ENCODE measurements around the gene SNAPC5. TPM values are rescaled to one million over a fixed set of nuclear protein-coding genes. Genes with fewer than 3 reads are reported as not detected.

Gene SNAPC5
- total RNA-seq, 1 experiment from 2014 or later, result 38.2 TPM

GRCh38 chr15:66452971-66453580 is 44.5 kb downstream of the SNAPC5 start:
- H3F3A ChIP-seq (ENCODE audit: low read length, unreplicated experiment), result no peaks in the 10 kb centered on the region

GRCh38 chr15:66452420-66452819 is 45.1 kb downstream of the SNAPC5 start:
- H3K4me2 ChIP-seq (ENCODE audit: low read length), result no peak overlapping the region
- no peak overlapping the region for H2AFZ ChIP-seq (ENCODE audit: low read length)
- no peaks in the 10 kb centered on the region for H3K27me3 ChIP-seq (ENCODE audit: low read length)
- TF ChIP-seq CTCF (conservative IDR thresholded peaks at IDR 0.05; ENCODE audit: low read depth, low read length) (no peak), EZH2 (IDR thresholded peaks at IDR 0.05; ENCODE audit: low read length, unreplicated experiment) (no peak), EZH2phosphoT487 (IDR thresholded peaks at IDR 0.05; ENCODE audit: borderline replicate concordance, low read length) (no peak)
- peaks cover 15% of the 10 kb centered on the region for H3K4me1 ChIP-seq (ENCODE audit: insufficient read depth, low read length)
- H3K79me2 ChIP-seq (ENCODE audit: low read length), result no peaks in the 10 kb centered on the region
- H4K20me1 ChIP-seq (ENCODE audit: low read length), result no peaks in the 10 kb centered on the region
- no peaks in the 10 kb centered on the region for H3K9me2 ChIP-seq (replicated peaks; ENCODE audit: low read length)
- ATAC-seq, result no peak
- POLR2A ChIA-PET (ENCODE audit: unreplicated experiment), result no interaction called here
- DNase-seq, result no peak
- 0 out of 2 replicates have a peak, but pooled peaks cover 3% of the 10 kb centered on the region for H3K36me3 ChIP-seq (ENCODE audit: low read depth, low read length)
- H3K9me3 ChIP-seq (ENCODE audit: low read length), result no peaks in the 10 kb centered on the region
- H3K27ac ChIP-seq (ENCODE audit: low read length), result no peak overlapping the region
- H3K4me3 ChIP-seq (ENCODE audit: low read length), result no peak overlapping the region
- no TSS peak for BruUV-seq (replicated peaks)
- no peaks in the 10 kb centered on the region for H3F3A ChIP-seq (ENCODE audit: low read length, unreplicated experiment)
- H3K9ac ChIP-seq (ENCODE audit: low read length), result no peak overlapping the region
- CTCF ChIA-PET, result no interaction called here
- intact Hi-C loops (cut with micrococcal nuclease), result no loop called here

More at GRCh38 chr15:66452971-66453580, 44.5 kb downstream of the SNAPC5 start:
- H3K79me2 ChIP-seq (ENCODE audit: low read length), result no peaks in the 10 kb centered on the region
- TF ChIP-seq EZH2 (IDR thresholded peaks at IDR 0.05; ENCODE audit: low read length, unreplicated experiment), result no peak
- no peak for TF ChIP-seq EZH2phosphoT487 (IDR thresholded peaks at IDR 0.05; ENCODE audit: borderline replicate concordance, low read length)
- TF ChIP-seq CTCF (conservative IDR thresholded peaks at IDR 0.05; ENCODE audit: low read depth, low read length), result no peak
- ChIA-PET CTCF (no interaction called here), POLR2A (ENCODE audit: unreplicated experiment) (interaction anchor here (0.6 kb wide), 1 partner anchor 862 kb away, joined by 12 read pairs; no protein-coding TSS in a partner anchor)
- H3K36me3 ChIP-seq (ENCODE audit: low read depth, low read length), result 0 out of 2 replicates have a peak, but pooled peaks cover 3% of the 10 kb centered on the region
- no peak for DNase-seq
- H3K4me3 ChIP-seq (ENCODE audit: low read length), result no peak overlapping the region
- H3K9ac ChIP-seq (ENCODE audit: low read length), result no peak overlapping the region
- ATAC-seq, result no peak
- peaks cover 15% of the 10 kb centered on the region for H3K4me1 ChIP-seq (ENCODE audit: insufficient read depth, low read length)
- no peaks in the 10 kb centered on the region for H4K20me1 ChIP-seq (ENCODE audit: low read length)
- no peak overlapping the region for H3K27ac ChIP-seq (ENCODE audit: low read length)
- no peak overlapping the region for H3K4me2 ChIP-seq (ENCODE audit: low read length)
- H3K27me3 ChIP-seq (ENCODE audit: low read length), result no peaks in the 10 kb centered on the region
- intact Hi-C loops (cut with micrococcal nuclease), result no loop called here
- no peaks in the 10 kb centered on the region for H3K9me3 ChIP-seq (ENCODE audit: low read length)
- no peaks in the 10 kb centered on the region for H3K9me2 ChIP-seq (replicated peaks; ENCODE audit: low read length)
- BruUV-seq (replicated peaks), result no TSS peak
- no peak overlapping the region for H2AFZ ChIP-seq (ENCODE audit: low read length)

Small RNA genes within 50 kb of the gene (microRNA-seq; reads per million reads assigned to microRNA genes)
- not detected for gene MIR4512 (ENCODE audit: unreplicated experiment)

Other genes with a start within 250 kb of the SNAPC5 start
- not detected in 2 replicates for gene MEGF11, start 244.0 kb downstream of the SNAPC5 start, total RNA-seq (2014; rRNA removed)
- gene DIS3L, start 204.2 kb downstream of the SNAPC5 start, total RNA-seq (2014; rRNA removed), result 18.7 and 19.9 TPM in 2 replicates
- gene TIPIN, start 141.1 kb downstream of the SNAPC5 start, total RNA-seq (2014; rRNA removed), result 11.5 and 14.2 TPM in 2 replicates
- gene MAP2K1, start 110.8 kb downstream of the SNAPC5 start, total RNA-seq (2014; rRNA removed), result 35.5 and 55.2 TPM in 2 replicates
- gene RPL4, start 7.1 kb upstream of the SNAPC5 start, total RNA-seq (2014; rRNA removed), result 1,239 and 2,773 TPM in 2 replicates
- gene ZWILCH, start 7.6 kb upstream of the SNAPC5 start, total RNA-seq (2014; rRNA removed), result 18.1 and 19.9 TPM in 2 replicates
- gene LCTL, start 68.2 kb upstream of the SNAPC5 start, total RNA-seq (2014; rRNA removed), result not detected in 2 replicates
- 19.9 and 21.8 TPM in 2 replicates for gene SMAD6, start 204.5 kb upstream of the SNAPC5 start, total RNA-seq (2014; rRNA removed)

Measured in PC-3 (cell line).